ENCODE results near the gene TCTA. TPM values are rescaled to one million over a fixed set of nuclear protein-coding genes. Genes with fewer than 3 reads are reported as not detected.

TCTA gene
- total RNA-seq, 1 donor from 2014 or later: 17.1 TPM

- DNase-seq (ENCODE audit: missing footprints) (no peak), ATAC-seq (no peak)
- intact Hi-C loops (cut with DNase I): no loop called here
Measured at GRCh38 chr3:49406571-49407565, 5.4 kb upstream of the TCTA start.

GRCh38 chr3:49410066-49410845 is 2.0 kb upstream of the TCTA start:
- ATAC-seq (no peak), DNase-seq (ENCODE audit: missing footprints) (no peak)
- intact Hi-C loops (cut with DNase I): loop anchor here (5.0 to 10.0 kb wide), 2 partner anchors 53 to 235 kb away; partner anchors contain the start of genes GPX1 and KLHDC8B

DNA sequence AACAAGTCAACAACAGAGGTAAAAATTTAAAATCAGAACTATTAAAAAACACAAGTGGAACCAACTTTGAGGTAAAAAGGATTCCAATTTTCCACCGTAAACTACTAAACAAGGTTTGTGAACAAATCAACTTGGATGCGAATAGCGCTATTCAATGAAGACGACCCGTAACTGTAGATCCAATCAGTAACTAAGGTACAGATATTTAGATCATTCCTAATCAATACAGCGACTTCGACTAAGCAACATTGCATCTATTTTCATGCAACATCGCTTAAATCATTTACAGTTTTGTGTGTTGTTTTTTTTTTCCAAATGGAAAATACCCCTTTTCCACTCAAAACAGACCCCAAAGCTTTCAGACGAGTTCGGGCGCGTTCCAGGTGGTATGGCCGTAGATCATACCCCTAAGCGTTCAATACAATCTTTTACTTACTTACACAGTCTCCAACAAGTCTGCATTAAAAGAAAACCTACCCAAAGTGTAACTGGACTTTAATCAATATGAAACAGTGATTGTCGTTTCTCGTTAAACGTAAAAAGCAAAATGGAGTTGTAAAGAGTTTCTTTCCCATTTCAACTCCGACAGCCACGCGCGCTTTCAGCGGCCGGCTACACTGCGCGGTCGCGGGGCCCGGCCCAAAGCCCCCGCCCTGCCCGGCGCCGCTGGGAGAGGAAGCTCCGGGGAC is 1.2 kb upstream of the TCTA start:
- intact Hi-C loops (cut with DNase I): loop anchor here (5.0 to 10.0 kb wide), 2 partner anchors 54 to 236 kb away; partner anchors contain the start of genes GPX1 and KLHDC8B
- DNase-seq (ENCODE audit: missing footprints) (no peak), ATAC-seq (peak; percentile 14)

GRCh38 chr3:49411535-49411967 is 672 bp upstream of the TCTA start:
- DNase-seq (ENCODE audit: missing footprints): peak; percentile 85
- ATAC-seq: peak; percentile 6
- intact Hi-C loops (cut with DNase I): loop anchor here (5.0 to 10.0 kb wide), 2 partner anchors 54 to 237 kb away; partner anchors contain the start of genes GPX1 and KLHDC8B

- ATAC-seq (no peak), DNase-seq (ENCODE audit: missing footprints) (no peak)
- intact Hi-C loops (cut with DNase I): loop anchor here (1.0 to 10.0 kb wide), 4 partner anchors 55 to 319 kb away; partner anchors contain the start of genes GPX1, KLHDC8B and USP4
Measured at GRCh38 chr3:49412632-49413337, 562 bp downstream of the TCTA start.

DNA sequence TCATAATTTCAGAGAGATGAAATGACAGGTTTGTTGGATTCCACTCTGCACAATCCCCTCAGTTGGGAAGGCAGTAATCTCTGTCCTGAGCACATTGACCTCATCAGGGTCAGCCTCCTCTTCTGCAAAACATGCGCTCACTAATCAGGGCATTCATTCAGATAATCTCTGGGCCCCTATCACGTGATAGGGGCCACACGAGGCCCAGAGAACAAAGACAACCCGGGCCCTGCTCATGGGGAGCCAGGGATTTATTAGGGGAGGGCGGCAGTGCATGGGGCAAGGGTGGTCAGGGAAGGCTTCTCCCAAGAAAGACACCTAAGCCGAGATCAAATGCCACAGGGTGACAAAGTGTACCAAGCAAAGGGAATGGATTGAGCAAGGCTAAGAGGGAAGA is 1.1 kb downstream of the TCTA start:
- no peak for ATAC-seq
- intact Hi-C loops (cut with DNase I): loop anchor here (2.0 to 10.0 kb wide), 3 partner anchors 56 to 239 kb away; partner anchors contain the start of genes GPX1, KLHDC8B and USP4
- DNase-seq (ENCODE audit: missing footprints): no peak

DNA sequence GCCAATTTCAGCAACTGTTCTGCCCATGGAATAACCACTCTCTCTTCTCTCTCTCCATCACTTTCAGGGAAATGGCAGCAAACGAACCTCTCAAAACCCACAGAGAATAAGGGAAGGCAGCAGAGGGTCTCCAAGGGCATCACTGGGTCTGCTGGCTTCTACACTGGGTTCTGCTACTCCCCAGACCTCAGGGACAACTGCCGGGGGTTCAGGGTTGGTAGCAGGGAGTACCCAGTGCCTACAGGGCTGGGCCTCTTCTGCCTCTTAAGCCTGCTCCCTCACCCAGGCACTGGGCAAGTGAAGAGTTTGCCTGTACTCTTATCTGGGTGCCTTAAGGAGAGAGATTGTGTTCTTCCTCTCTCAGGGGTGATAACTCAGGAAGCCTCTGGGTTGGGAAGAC is 2.5 kb downstream of the TCTA start:
- DNase-seq (ENCODE audit: missing footprints) (no peak), ATAC-seq (no peak)
- intact Hi-C loops (cut with DNase I): loop anchor here (5.0 to 10.0 kb wide), 2 partner anchors 57 to 240 kb away; partner anchors contain the start of genes GPX1 and KLHDC8B

GRCh38 chr3:49415931-49416601 is 3.8 kb downstream of the TCTA start:
- intact Hi-C loops (cut with DNase I): loop anchor here (10.0 kb wide), 1 partner anchor 241 kb away; the partner anchor contains the start of gene KLHDC8B
- ATAC-seq (no peak), DNase-seq (ENCODE audit: missing footprints) (no peak)

DNA sequence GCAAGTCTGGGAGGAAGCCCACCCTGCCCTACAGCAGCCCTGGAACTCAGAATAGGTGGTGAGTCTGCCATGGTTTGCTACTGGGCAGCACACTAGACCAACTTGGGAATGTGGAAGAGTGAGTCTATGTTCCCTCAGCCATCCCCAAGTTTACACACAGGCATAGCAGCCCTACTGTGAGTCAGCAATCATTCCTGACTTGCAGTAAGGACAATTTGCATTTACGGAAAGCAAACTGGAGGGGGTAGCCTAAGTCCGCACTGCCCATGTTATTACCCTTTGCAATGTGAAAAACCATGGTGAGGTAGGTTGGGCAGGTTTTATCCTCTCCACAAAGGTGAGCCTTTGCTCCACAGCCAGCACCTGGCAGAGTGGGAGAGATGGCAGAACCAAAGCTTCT is 4.6 kb downstream of the TCTA start:
- no peak for ATAC-seq
- no peak for DNase-seq (ENCODE audit: missing footprints)
- intact Hi-C loops (cut with DNase I): loop anchor here (10.0 kb wide), 1 partner anchor 242 kb away; the partner anchor contains the start of gene KLHDC8B

DNA sequence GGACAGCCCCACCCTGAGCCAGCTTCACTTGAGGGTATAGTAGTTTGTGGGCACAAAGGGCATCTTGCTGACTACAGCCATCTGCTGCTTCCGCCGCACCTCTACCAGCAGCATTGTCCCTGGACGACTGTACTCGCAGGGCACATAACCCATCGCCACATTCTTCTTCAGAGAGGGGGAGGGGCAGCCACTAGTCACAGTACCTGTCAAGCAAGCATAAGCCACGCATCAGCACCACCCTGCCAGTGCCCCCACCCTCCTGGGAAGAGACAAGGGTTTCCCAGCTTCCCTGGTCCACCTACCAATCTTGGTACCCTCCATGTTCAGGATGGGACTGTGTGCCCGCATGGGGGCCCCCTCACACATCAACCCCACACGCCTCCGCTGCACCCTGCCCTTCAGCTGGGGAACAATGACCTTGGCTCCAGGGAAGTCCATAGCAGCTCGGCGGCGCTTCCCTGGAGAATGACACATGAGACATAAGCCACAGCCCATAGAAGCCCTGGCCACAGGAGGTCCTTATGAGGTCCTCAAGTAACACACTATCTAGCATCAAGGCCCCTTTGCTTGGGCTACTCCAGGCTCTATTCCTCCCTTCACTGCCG is 5.4 kb downstream of the TCTA start:
- DNase-seq (ENCODE audit: missing footprints) (no peak), ATAC-seq (no peak)
- intact Hi-C loops (cut with DNase I): loop anchor here (10.0 kb wide), 1 partner anchor 243 kb away; the partner anchor contains the start of gene KLHDC8B

DNA sequence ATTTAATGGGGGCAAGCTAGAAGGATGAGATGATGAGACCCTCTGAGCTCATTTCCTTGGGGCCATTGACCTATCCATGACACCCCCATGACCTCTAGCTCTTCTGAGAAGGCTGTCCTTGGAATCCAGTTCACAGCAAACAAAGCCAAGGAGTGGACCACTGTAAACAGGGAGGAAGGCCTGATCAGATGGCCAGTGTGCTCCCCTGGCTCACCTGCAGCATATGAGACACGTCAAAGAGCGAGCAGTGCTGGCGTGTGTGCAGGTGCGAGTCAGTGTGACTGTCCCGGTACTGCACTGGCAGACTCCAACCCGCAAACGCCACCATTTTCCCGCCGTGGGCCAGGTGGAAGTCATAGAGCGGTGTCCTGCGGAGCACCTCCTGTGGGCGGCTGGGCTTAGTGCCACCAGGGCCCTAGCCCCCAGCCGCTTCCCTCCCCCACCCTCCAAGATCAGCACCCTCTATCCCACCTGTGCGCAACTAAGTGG is 9.7 kb downstream of the TCTA start:
- DNase-seq (ENCODE audit: missing footprints) (no peak), ATAC-seq (peak; percentile 14)
- intact Hi-C loops (cut with DNase I): loop anchor here (10.0 kb wide), 1 partner anchor 397 kb away; the partner anchor contains the start of genes IMPDH2 and NDUFAF3

DNA sequence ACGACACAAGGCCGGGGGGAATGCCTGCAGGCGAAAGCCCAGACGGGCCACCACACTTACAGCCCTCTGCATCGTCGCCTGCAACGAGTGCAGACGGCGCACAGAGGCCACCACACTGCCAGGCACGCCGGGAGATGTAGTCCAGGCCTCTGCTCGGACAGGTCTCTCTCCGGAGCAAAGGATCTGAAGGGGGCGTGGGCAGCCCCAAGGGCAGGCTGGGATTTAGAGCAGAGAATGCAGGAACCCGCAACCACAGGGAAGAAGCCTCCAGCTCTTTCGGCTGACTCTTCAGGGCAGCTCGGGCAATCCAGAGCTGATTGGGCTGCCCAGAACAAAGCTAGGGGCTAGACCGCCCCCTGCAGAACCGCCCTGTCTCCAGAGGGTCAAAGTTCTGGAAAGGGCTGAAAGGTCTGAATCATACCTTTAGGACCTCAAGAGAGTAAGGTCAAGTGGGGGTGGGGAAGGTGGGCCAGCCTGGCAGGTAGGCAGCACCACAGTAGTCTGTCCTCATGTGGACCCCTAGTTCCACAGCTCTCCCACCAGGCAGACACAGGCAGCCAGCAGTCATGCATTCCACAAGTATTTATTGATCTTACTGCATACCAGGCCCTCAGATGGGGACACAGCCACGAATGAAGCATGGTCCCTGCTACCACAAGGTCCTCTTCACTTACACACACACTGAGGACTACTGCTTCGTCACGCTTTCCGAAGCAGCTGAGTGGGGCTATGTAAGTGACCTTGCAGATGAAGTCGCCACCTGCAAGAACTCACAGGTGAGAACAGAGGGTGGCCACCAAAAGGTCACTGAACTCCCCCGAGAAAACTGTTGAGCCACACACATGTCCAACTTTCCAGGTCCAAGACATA is 10.4 kb downstream of the TCTA start, which contains the start of gene AMT:
Gene AMT (minus strand): TSS at position 95 of the 870 bp plus-strand sequence. CDS start 23 bp downstream, at position 72.
- DNase-seq (ENCODE audit: missing footprints) (peak; percentile 81), ATAC-seq (peak; percentile 66)
- intact Hi-C loops (cut with DNase I): loop anchor here (10.0 kb wide), 1 partner anchor 398 kb away; the partner anchor contains the start of genes IMPDH2 and NDUFAF3

DNA sequence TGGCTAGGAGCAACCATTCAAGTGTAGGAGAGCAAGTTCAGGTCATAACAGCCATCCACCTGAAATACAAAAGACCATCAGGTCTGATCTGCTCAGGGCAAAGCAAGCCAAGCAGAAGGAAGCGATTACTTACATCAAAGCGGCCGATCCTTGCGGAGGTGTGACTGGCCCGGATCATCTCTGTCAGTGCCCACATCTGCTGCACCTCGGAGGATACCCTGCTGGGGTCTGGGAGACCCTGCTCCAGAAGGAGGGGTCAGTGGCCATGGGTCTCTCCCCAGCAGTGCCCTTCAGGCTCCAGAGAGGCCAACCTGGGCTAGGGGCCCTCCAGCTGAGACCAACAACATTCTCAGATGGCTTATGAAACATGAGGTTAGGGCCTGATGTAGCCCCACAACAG is 12.6 kb downstream of the TCTA start:
- intact Hi-C loops (cut with DNase I): loop anchor here (10.0 kb wide), 1 partner anchor 400 kb away; the partner anchor contains the start of genes IMPDH2 and NDUFAF3
- DNase-seq (ENCODE audit: missing footprints): no peak
- ATAC-seq: no peak

DNA sequence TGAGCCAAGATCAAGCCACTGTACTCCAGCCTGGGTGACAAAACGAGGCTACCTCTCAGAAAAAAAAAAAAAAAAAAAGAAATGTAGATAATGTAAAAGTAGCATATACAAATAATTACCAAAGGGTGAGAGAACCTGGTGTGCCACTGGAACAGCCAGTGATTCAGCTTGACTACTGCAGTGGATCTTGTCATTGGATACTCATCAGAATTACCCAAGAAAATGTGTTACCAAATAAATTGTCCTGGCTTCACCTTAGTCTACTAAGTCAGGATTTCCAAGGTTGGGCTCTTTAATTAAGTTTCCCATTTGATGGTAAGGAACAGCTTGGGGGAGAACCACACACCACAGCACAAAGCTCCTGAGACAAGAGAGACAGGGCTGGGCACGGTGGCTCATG is 15.4 kb downstream of the TCTA start:
- intact Hi-C loops (cut with DNase I): loop anchor here (10.0 kb wide), 1 partner anchor 403 kb away; the partner anchor contains the start of genes IMPDH2 and NDUFAF3
- DNase-seq (ENCODE audit: missing footprints): no peak
- ATAC-seq: no peak

DNA sequence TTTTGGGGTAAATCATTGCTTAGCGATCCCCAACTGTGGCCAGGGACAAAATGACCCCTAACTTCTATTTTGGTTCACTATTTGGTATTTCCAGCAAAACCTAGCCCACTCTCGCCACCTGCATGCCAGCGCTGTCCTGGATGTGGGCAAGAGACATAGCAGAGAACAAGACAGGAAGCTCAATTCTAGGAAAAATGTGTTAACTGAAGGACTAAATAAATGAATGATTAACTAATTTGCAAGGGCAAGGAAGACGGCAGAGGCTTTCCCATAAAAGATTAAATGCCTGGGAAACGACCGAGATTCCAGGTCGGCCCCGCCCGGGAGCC is 16.5 kb downstream of the TCTA start:
- DNase-seq (ENCODE audit: missing footprints): no peak
- ATAC-seq: no peak
- intact Hi-C loops (cut with DNase I): loop anchor here (10.0 kb wide), 1 partner anchor 404 kb away; the partner anchor contains the start of genes IMPDH2 and NDUFAF3

All from Right ventricle myocardium inferior (tissue), 1 donor.